Stimulated activated CD4-positive, alpha-beta T cell treated with anti-CD3 and anti-CD28 coated beads, Interleukin-4, amount 100 ng/mL, for 4 hours (primary cell): ENCODE measurements around the gene CRAMP1.

Experiments
- DNase-seq, 2 experiments: peaks; one replicate each; pipeline ENCODE4 v3.0.0-alpha.2; 2020

CRAMP1 gene

GRCh38 chr16:1638757-1639156, 26.6 kb downstream of the CRAMP1 start:
- DNase-seq = no peak

GRCh38 chr16:1639282-1639681, 27.1 kb downstream of the CRAMP1 start:
- no peak for DNase-seq

GRCh38 chr16:1639860-1640259, 27.7 kb downstream of the CRAMP1 start:
- no peak for DNase-seq

- DNase-seq = no peak
These were observed 28.2 kb downstream of the CRAMP1 start for GRCh38 chr16:1640261-1640941.

- DNase-seq = no peak
These were observed 29.1 kb downstream of the CRAMP1 start for GRCh38 chr16:1641261-1641660.

GRCh38 chr16:1642148-1642547, 30.0 kb downstream of the CRAMP1 start:
- DNase-seq = no peak

- no peak for DNase-seq
These were observed 30.6 kb downstream of the CRAMP1 start for GRCh38 chr16:1642753-1643152.

- no peak for DNase-seq
These were observed 31.4 kb downstream of the CRAMP1 start for GRCh38 chr16:1643521-1643920.

GRCh38 chr16:1645914-1646525, 33.9 kb downstream of the CRAMP1 start:
- peak; percentile 10 to 55 for DNase-seq

GRCh38 chr16:1647856-1648255, 35.7 kb downstream of the CRAMP1 start:
- no peak for DNase-seq

- no peak for DNase-seq
These were observed 38.0 kb downstream of the CRAMP1 start for GRCh38 chr16:1650131-1650530.

- no peak for DNase-seq
These were observed 39.2 kb downstream of the CRAMP1 start for GRCh38 chr16:1651094-1651973.

- DNase-seq = no peak
These were observed 39.8 kb downstream of the CRAMP1 start for GRCh38 chr16:1651974-1652312.

GRCh38 chr16:1653023-1653422, 40.9 kb downstream of the CRAMP1 start:
- DNase-seq = no peak

- DNase-seq = no peak
These were observed 42.5 kb downstream of the CRAMP1 start for GRCh38 chr16:1654505-1655268.

GRCh38 chr16:1655269-1655807, 43.2 kb downstream of the CRAMP1 start:
- no peak for DNase-seq

- DNase-seq = no peak
These were observed 44.0 kb downstream of the CRAMP1 start for GRCh38 chr16:1655909-1656807.

- DNase-seq = no peak
These were observed 44.9 kb downstream of the CRAMP1 start for GRCh38 chr16:1656808-1657617.

- DNase-seq = no peak
These were observed 45.7 kb downstream of the CRAMP1 start for GRCh38 chr16:1657841-1658240.

- no peak for DNase-seq
These were observed 46.9 kb downstream of the CRAMP1 start for GRCh38 chr16:1659031-1659430.

GRCh38 chr16:1661826-1662225, 49.7 kb downstream of the CRAMP1 start:
- no peak for DNase-seq
